ENCODE measurements around the gene ZC3HAV1L.
"Not testable (repeated sequence)": the region's sequence is repeated elsewhere in the genome, so short reads cannot be mapped to it uniquely, and the experiment has no call there.

ZC3HAV1L gene

GRCh38 chr7:139035586-139036353 lies at the start of gene ZC3HAV1L:
Gene ZC3HAV1L (minus strand): TSS chr7:139036042. CDS start chr7:139036017, 25 bp downstream.
- peak; percentile 56 for DNase-seq

- DNase-seq: no peak
These were observed 48.9 kb upstream of the ZC3HAV1L start for GRCh38 chr7:139084709-139085108.

- no peak for DNase-seq
These were observed 45.7 kb upstream of the ZC3HAV1L start for GRCh38 chr7:139081584-139081983.

GRCh38 chr7:139080905-139081304 lies 45.1 kb upstream of the ZC3HAV1L start:
- DNase-seq: no peak

- no peak for DNase-seq
These were observed 44.0 kb upstream of the ZC3HAV1L start for GRCh38 chr7:139079861-139080260.

- DNase-seq: no peak
These were observed 43.1 kb upstream of the ZC3HAV1L start for GRCh38 chr7:139078911-139079310.

- no peak for DNase-seq
These were observed 42.6 kb upstream of the ZC3HAV1L start for GRCh38 chr7:139078399-139078798.

- DNase-seq: not testable (repeated sequence)
These were observed 41.9 kb upstream of the ZC3HAV1L start for GRCh38 chr7:139077706-139078105.

- DNase-seq: no peak
These were observed 40.2 kb upstream of the ZC3HAV1L start for GRCh38 chr7:139075871-139076686.

GRCh38 chr7:139075031-139075652 lies 39.3 kb upstream of the ZC3HAV1L start:
- no peak for DNase-seq

GRCh38 chr7:139072796-139073195 lies 37.0 kb upstream of the ZC3HAV1L start:
- DNase-seq: no peak

GRCh38 chr7:139071680-139072079 lies 35.8 kb upstream of the ZC3HAV1L start:
- DNase-seq: no peak

GRCh38 chr7:139068544-139069399 lies 32.9 kb upstream of the ZC3HAV1L start:
- no peak for DNase-seq

GRCh38 chr7:139066315-139066714 lies 30.5 kb upstream of the ZC3HAV1L start:
- DNase-seq: no peak

GRCh38 chr7:139065323-139065722 lies 29.5 kb upstream of the ZC3HAV1L start:
- DNase-seq: no peak

GRCh38 chr7:139061416-139061815 lies 25.6 kb upstream of the ZC3HAV1L start:
- no peak for DNase-seq

- DNase-seq: no peak
These were observed 24.9 kb upstream of the ZC3HAV1L start for GRCh38 chr7:139060695-139061237.

GRCh38 chr7:139059905-139060304 lies 24.1 kb upstream of the ZC3HAV1L start:
- DNase-seq: no peak

- no peak for DNase-seq
These were observed 23.1 kb upstream of the ZC3HAV1L start for GRCh38 chr7:139058943-139059342.

GRCh38 chr7:139055674-139056073 lies 19.8 kb upstream of the ZC3HAV1L start:
- DNase-seq: no peak

- not testable (repeated sequence) for DNase-seq
These were observed 18.8 kb upstream of the ZC3HAV1L start for GRCh38 chr7:139054656-139055055.

- no peak for DNase-seq
These were observed 18.3 kb upstream of the ZC3HAV1L start for GRCh38 chr7:139054101-139054500.

Data from NCI-H1048 (cell line).